ENCODE data around the gene TRIM62.

Gene TRIM62

DNA sequence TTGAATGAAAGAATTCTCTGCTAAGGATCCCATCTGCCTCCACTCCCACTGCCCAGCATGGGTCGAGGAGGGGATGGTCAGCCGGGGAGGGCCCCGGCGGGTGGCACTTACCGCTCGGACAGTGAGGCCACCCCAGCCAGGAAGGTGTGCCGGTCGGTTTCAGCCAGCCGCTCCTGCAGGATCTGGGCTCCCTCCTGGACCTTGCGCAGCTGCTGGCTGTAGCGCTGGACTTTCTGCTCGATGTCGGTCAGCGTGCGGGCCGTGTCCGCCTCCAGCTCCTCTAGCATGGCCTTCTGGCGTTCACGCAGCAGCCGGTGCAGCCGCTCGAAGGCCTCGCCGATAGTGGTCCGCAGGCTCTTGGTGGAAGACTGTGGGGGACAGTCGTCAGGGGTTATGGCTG, 22.3 kb downstream of the TRIM62 start:
- no peaks in the 10 kb centered on the region for H3K36me3 ChIP-seq (replicated peaks; ENCODE audit: insufficient read depth, low read length)
- no peaks in the 10 kb centered on the region for H3F3A ChIP-seq (ENCODE audit: insufficient read depth, low read length)
- no peaks in the 10 kb centered on the region for H3K79me2 ChIP-seq (ENCODE audit: low read length)
- H3K27me3 ChIP-seq (replicated peaks; ENCODE audit: insufficient read depth, low read length): no peaks in the 10 kb centered on the region
- TF ChIP-seq EZH2phosphoT487 (IDR thresholded peaks at IDR 0.05; ENCODE audit: low read length): no peak
- TF ChIP-seq, protein P1, sequence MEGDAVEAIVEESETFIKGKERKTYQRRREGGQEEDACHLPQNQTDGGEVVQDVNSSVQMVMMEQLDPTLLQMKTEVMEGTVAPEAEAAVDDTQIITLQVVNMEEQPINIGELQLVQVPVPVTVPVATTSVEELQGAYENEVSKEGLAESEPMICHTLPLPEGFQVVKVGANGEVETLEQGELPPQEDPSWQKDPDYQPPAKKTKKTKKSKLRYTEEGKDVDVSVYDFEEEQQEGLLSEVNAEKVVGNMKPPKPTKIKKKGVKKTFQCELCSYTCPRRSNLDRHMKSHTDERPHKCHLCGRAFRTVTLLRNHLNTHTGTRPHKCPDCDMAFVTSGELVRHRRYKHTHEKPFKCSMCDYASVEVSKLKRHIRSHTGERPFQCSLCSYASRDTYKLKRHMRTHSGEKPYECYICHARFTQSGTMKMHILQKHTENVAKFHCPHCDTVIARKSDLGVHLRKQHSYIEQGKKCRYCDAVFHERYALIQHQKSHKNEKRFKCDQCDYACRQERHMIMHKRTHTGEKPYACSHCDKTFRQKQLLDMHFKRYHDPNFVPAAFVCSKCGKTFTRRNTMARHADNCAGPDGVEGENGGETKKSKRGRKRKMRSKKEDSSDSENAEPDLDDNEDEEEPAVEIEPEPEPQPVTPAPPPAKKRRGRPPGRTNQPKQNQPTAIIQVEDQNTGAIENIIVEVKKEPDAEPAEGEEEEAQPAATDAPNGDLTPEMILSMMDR (IDR thresholded peaks at IDR 0.05; ENCODE audit: low read length): no peak
- TF ChIP-seq EZH2 (optimal IDR thresholded peaks at IDR 0.05; ENCODE audit: low read depth, low read length): no peak
- H3K9me3 ChIP-seq (replicated peaks; ENCODE audit: insufficient read depth, low read length): no peaks in the 10 kb centered on the region
- no peaks in the 10 kb centered on the region for H3K4me1 ChIP-seq (ENCODE audit: low read length)
- no peak overlapping the region for H3K4me2 ChIP-seq (ENCODE audit: low read depth, low read length)
- H3K9ac ChIP-seq (ENCODE audit: low read length): no peak overlapping the region
- DNase-seq: no peak
- H3K4me3 ChIP-seq (ENCODE audit: low read length): no peak overlapping the region
- H2AFZ ChIP-seq (ENCODE audit: low read length): no peak overlapping the region
- H3K27ac ChIP-seq (ENCODE audit: low read length): no peak overlapping the region
- no peaks in the 10 kb centered on the region for H3K9me2 ChIP-seq (replicated peaks; ENCODE audit: insufficient read depth, low read length)
- no peaks in the 10 kb centered on the region for H4K20me1 ChIP-seq (ENCODE audit: insufficient read depth, low read length)

DNA sequence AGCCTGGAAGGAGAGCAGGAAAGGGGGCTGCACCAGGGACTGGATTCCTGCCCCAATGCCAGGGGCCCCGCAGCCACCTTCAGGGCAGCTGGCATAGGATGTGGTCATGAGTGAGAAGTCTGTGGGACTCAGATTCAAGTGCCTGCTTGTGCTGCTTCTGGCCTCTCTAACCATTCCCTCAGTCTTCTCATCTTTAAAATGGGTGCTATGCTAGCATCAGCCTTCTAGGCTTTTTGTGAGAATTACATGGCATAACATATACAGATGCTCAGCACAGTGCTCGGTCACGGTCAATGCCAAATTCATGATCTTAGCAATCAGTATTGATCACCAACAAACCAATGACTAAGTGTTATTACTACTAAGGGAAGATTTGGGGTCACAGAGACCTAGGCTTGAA, 23.5 kb downstream of the TRIM62 start:
- no peaks in the 10 kb centered on the region for H4K20me1 ChIP-seq (ENCODE audit: insufficient read depth, low read length)
- no peaks in the 10 kb centered on the region for H3K9me3 ChIP-seq (replicated peaks; ENCODE audit: insufficient read depth, low read length)
- H2AFZ ChIP-seq (ENCODE audit: low read length): no peak overlapping the region
- no peak overlapping the region for H3K4me2 ChIP-seq (ENCODE audit: low read depth, low read length)
- H3K4me3 ChIP-seq (ENCODE audit: low read length): no peak overlapping the region
- H3K27me3 ChIP-seq (replicated peaks; ENCODE audit: insufficient read depth, low read length): no peaks in the 10 kb centered on the region
- no peaks in the 10 kb centered on the region for H3F3A ChIP-seq (ENCODE audit: insufficient read depth, low read length)
- no peaks in the 10 kb centered on the region for H3K4me1 ChIP-seq (ENCODE audit: low read length)
- no peaks in the 10 kb centered on the region for H3K79me2 ChIP-seq (ENCODE audit: low read length)
- no peaks in the 10 kb centered on the region for H3K36me3 ChIP-seq (replicated peaks; ENCODE audit: insufficient read depth, low read length)
- DNase-seq: no peak
- no peaks in the 10 kb centered on the region for H3K9me2 ChIP-seq (replicated peaks; ENCODE audit: insufficient read depth, low read length)
- H3K27ac ChIP-seq (ENCODE audit: low read length): no peak overlapping the region
- TF ChIP-seq EZH2 (optimal IDR thresholded peaks at IDR 0.05; ENCODE audit: low read depth, low read length): no peak
- TF ChIP-seq, protein P1 (IDR thresholded peaks at IDR 0.05; ENCODE audit: low read length): no peak
- no peak for TF ChIP-seq EZH2phosphoT487 (IDR thresholded peaks at IDR 0.05; ENCODE audit: low read length)
- H3K9ac ChIP-seq (ENCODE audit: low read length): no peak overlapping the region

DNA sequence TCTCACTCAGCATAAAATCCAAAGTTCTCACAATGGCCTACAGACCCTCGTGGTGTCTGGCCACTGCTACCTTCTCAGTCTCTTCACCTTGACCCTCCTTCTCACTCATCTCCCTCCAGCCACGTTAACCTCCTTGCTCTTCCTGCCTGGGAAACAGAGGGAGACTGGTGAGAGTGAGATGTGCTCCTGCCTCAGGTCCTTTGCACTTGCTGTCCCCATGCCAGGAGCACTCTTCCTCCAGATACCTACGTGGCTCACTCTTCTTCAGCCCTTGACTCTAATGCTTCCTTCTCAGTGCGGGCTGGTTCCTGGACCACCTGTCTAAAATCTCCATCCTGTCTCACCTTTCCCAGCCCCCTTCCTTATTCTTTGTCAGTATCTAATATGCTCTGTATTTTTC, 24.7 kb downstream of the TRIM62 start:
- Histone ChIP-seq H3K9me2 (replicated peaks; ENCODE audit: insufficient read depth, low read length) (no peaks in the 10 kb centered on the region), H3K9me3 (replicated peaks; ENCODE audit: insufficient read depth, low read length) (no peaks in the 10 kb centered on the region), H3K27ac (ENCODE audit: low read length) (no peak overlapping the region), H3K27me3 (replicated peaks; ENCODE audit: insufficient read depth, low read length) (no peaks in the 10 kb centered on the region), H3K4me1 (ENCODE audit: low read length) (no peaks in the 10 kb centered on the region), H3K36me3 (replicated peaks; ENCODE audit: insufficient read depth, low read length) (no peaks in the 10 kb centered on the region), H4K20me1 (ENCODE audit: insufficient read depth, low read length) (no peaks in the 10 kb centered on the region), H3F3A (ENCODE audit: insufficient read depth, low read length) (no peaks in the 10 kb centered on the region), H2AFZ (ENCODE audit: low read length) (no peak overlapping the region), H3K79me2 (ENCODE audit: low read length) (no peaks in the 10 kb centered on the region), H3K9ac (ENCODE audit: low read length) (no peak overlapping the region), H3K4me2 (ENCODE audit: low read depth, low read length) (no peak overlapping the region), H3K4me3 (ENCODE audit: low read length) (no peak overlapping the region)
- DNase-seq: no peak
- TF ChIP-seq EZH2phosphoT487 (IDR thresholded peaks at IDR 0.05; ENCODE audit: low read length) (no peak), EZH2 (optimal IDR thresholded peaks at IDR 0.05; ENCODE audit: low read depth, low read length) (no peak)
- TF ChIP-seq, protein P1 (IDR thresholded peaks at IDR 0.05; ENCODE audit: low read length): no peak
